HEK293 (cell line): Measurements from ENCODE around the gene MARCHF10.

ENCODE experiments used
- CTCF ChIA-PET: fragments of 350-600 bp; formaldehyde crosslinking; extraction: SDS; loops from one replicate; lab custom pipeline; 2021; ENCODE audit warnings: antibody characterized with exemption; lab: Yijun Ruan, JAX
- POLR2A ChIA-PET: fragments of 300-600 bp; formaldehyde crosslinking; extraction: SDS; loops from one replicate; lab custom pipeline; 2020; ENCODE audit warnings: antibody characterized with exemption, inconsistent platforms; lab: Yijun Ruan, JAX
- H3K27ac ChIP-seq: fragments of 200-500 bp; sonication (Bioruptor generic); 2 replicates; pipeline ENCODE4 v1.5.1; 2014; ENCODE audit warnings: low read depth, low read length, control low read depth, inconsistent platforms; ENCODE audit errors: extremely low read depth
- H3K36me3 ChIP-seq, 2 experiments: fragments of 200-500 bp in 1 of 2; sonication (Bioruptor generic) in 1 of 2; 1 replicate in 1 of 2; 2 replicates in 1 of 2; pipeline ENCODE4 v1.5.1; 2014 to 2017; ENCODE audit warnings: inconsistent platforms in 2 of 2, low read length in 2 of 2; ENCODE audit not compliant: control insufficient read depth in 2 of 2, insufficient read depth in 1 of 2
- H3K4me1 ChIP-seq: fragments of 200-500 bp; sonication (Bioruptor generic); 2 replicates; pipeline ENCODE4 v1.5.1; 2014; ENCODE audit warnings: mild to moderate bottlenecking, low read length, inconsistent platforms; ENCODE audit not compliant: control insufficient read depth, insufficient read depth
- H3K4me3 ChIP-seq: 2 replicates; pipeline ENCODE4 v1.5.1; 2011; ENCODE audit warnings: low read depth, mild to moderate bottlenecking, control low read depth, low read length, moderate library complexity
- H3K9me3 ChIP-seq: fragments of 200-500 bp; sonication (Bioruptor generic); 2 replicates; pipeline ENCODE4 v1.5.1; 2014; ENCODE audit warnings: low read depth, low read length, inconsistent platforms; ENCODE audit not compliant: control insufficient read depth, insufficient read depth
- ATF2 ChIP-seq: fragments of 450-650 bp; formaldehyde crosslinking; IDR thresholded peaks from 2 replicates; pipeline ENCODE4 v1.5.1; 2016; ENCODE audit warnings: missing biosample characterization, missing genetic modification characterization, low read depth
- FEZF1 ChIP-seq: fragments of 450-650 bp; formaldehyde crosslinking; IDR thresholded peaks from 2 replicates; pipeline ENCODE4 v1.5.1; 2016; ENCODE audit warnings: missing biosample characterization, missing genetic modification characterization
- GLIS1 ChIP-seq: fragments of 450-650 bp; formaldehyde crosslinking; IDR thresholded peaks from 2 replicates; pipeline ENCODE4 v1.5.1; 2016; ENCODE audit warnings: missing biosample characterization, missing genetic modification characterization
- IKZF3 ChIP-seq: fragments of 450-650 bp; IDR thresholded peaks from 2 replicates; pipeline ENCODE4 v1.5.0; 2018; ENCODE audit warnings: missing biosample characterization, mild to moderate bottlenecking, missing genetic modification characterization, moderate library complexity
- KLF1 ChIP-seq: fragments of 450-650 bp; formaldehyde crosslinking; IDR thresholded peaks from 2 replicates; pipeline ENCODE4 v1.5.1; 2016; ENCODE audit warnings: missing biosample characterization, missing genetic modification characterization
- OSR2 ChIP-seq: fragments of 450-650 bp; formaldehyde crosslinking; IDR thresholded peaks from 2 replicates; pipeline ENCODE4 v1.5.1; 2016; ENCODE audit warnings: missing biosample characterization, missing genetic modification characterization
- PBX3 ChIP-seq: sonication (generic); formaldehyde crosslinking; IDR thresholded peaks from 2 replicates; pipeline ENCODE4 v1.8.1; 2022; ENCODE audit warnings: mild to moderate bottlenecking, moderate library complexity, missing genetic modification reagents
- SCRT1 ChIP-seq: fragments of 450-650 bp; formaldehyde crosslinking; IDR thresholded peaks from 2 replicates; pipeline ENCODE4 v1.5.1; 2016; ENCODE audit warnings: missing biosample characterization, missing genetic modification characterization, borderline replicate concordance
- SCRT2 ChIP-seq: fragments of 450-650 bp; formaldehyde crosslinking; IDR thresholded peaks from 2 replicates; pipeline ENCODE4 v1.5.1; 2016; ENCODE audit warnings: missing biosample characterization, missing genetic modification characterization
- SP7 ChIP-seq: fragments of 450-650 bp; formaldehyde crosslinking; IDR thresholded peaks from 2 replicates; pipeline ENCODE4 v1.5.1; 2016; ENCODE audit warnings: missing biosample characterization, missing genetic modification characterization
- WT1 ChIP-seq: fragments of 450-650 bp; formaldehyde crosslinking; IDR thresholded peaks from 2 replicates; pipeline ENCODE4 v1.5.1; 2016; ENCODE audit warnings: missing biosample characterization, missing genetic modification characterization
- ZIC2 ChIP-seq: fragments of 450-650 bp; formaldehyde crosslinking; IDR thresholded peaks from 2 replicates; pipeline ENCODE4 v1.5.1; 2016; ENCODE audit warnings: missing biosample characterization, missing genetic modification characterization
- ZNF146 ChIP-seq: fragments of 450-650 bp; formaldehyde crosslinking; IDR thresholded peaks from 2 replicates; pipeline ENCODE4 v1.5.1; 2016; ENCODE audit warnings: missing biosample characterization, missing genetic modification characterization
- ZNF175 ChIP-seq: fragments of 450-650 bp; formaldehyde crosslinking; IDR thresholded peaks from 2 replicates; pipeline ENCODE4 v1.5.1; 2016; ENCODE audit warnings: missing biosample characterization, missing genetic modification characterization
- ZNF239 ChIP-seq: fragments of 450-650 bp; formaldehyde crosslinking; IDR thresholded peaks from 2 replicates; pipeline ENCODE4 v1.5.1; 2016; ENCODE audit warnings: missing biosample characterization, missing genetic modification characterization
- ZNF274 ChIP-seq, 2 experiments: fragments of 200-500 bp in 1 of 2; fragments of 450-650 bp in 1 of 2; sonication (Bioruptor generic) in 1 of 2; formaldehyde crosslinking in 1 of 2; IDR thresholded peaks; 2 replicates each; pipeline versions ENCODE4 v1.5.1 to v1.6.1; 2014 to 2016; ENCODE audit warnings: borderline replicate concordance in 1 of 2, inconsistent platforms in 1 of 2, low read length in 1 of 2, missing biosample characterization in 1 of 2, missing genetic modification characterization in 1 of 2
- ZNF292 ChIP-seq: fragments of 450-650 bp; formaldehyde crosslinking; IDR thresholded peaks from 2 replicates; pipeline ENCODE4 v1.5.1; 2016; ENCODE audit warnings: low read depth, missing biosample characterization, missing genetic modification characterization, borderline replicate concordance
- ZNF416 ChIP-seq: fragments of 450-650 bp; formaldehyde crosslinking; IDR thresholded peaks from 2 replicates; pipeline ENCODE4 v1.5.1; 2016; ENCODE audit warnings: missing biosample characterization, missing genetic modification characterization
- ZNF423 ChIP-seq: fragments of 450-650 bp; formaldehyde crosslinking; IDR thresholded peaks from 2 replicates; pipeline ENCODE4 v1.5.1; 2016; ENCODE audit warnings: missing biosample characterization, missing genetic modification characterization
- ZNF580 ChIP-seq: fragments of 450-650 bp; formaldehyde crosslinking; IDR thresholded peaks from 2 replicates; pipeline ENCODE4 v1.5.1; 2016; ENCODE audit warnings: missing biosample characterization, missing genetic modification characterization
- ZNF629 ChIP-seq: fragments of 450-650 bp; formaldehyde crosslinking; IDR thresholded peaks from 2 replicates; pipeline ENCODE4 v1.5.1; 2017; ENCODE audit warnings: missing biosample characterization, missing genetic modification characterization
- ZNF830 ChIP-seq: fragments of 450-650 bp; IDR thresholded peaks from 2 replicates; pipeline ENCODE4 v1.5.0; 2018; ENCODE audit warnings: missing biosample characterization, missing genetic modification characterization, low read depth, mild to moderate bottlenecking, moderate library complexity
- ZNF837 ChIP-seq: fragments of 450-650 bp; formaldehyde crosslinking; IDR thresholded peaks from 2 replicates; pipeline ENCODE4 v1.5.1; 2016; ENCODE audit warnings: missing biosample characterization, missing genetic modification characterization
- ZSCAN4 ChIP-seq: fragments of 450-650 bp; formaldehyde crosslinking; IDR thresholded peaks from 2 replicates; pipeline ENCODE4 v1.5.1; 2017; ENCODE audit warnings: missing biosample characterization, missing genetic modification characterization
- TF ChIP-seq, protein P1 (sequence below): fragments of 450-650 bp; IDR thresholded peaks from 2 replicates; pipeline ENCODE4 v1.5.1; 2018; ENCODE audit warnings: missing biosample characterization, mild to moderate bottlenecking, missing genetic modification characterization
- TF ChIP-seq, protein P2 (sequence below): fragments of 450-650 bp; formaldehyde crosslinking; IDR thresholded peaks from 2 replicates; pipeline ENCODE4 v1.5.1; 2016; ENCODE audit warnings: missing biosample characterization, missing genetic modification characterization

MARCHF10 gene

DNA sequence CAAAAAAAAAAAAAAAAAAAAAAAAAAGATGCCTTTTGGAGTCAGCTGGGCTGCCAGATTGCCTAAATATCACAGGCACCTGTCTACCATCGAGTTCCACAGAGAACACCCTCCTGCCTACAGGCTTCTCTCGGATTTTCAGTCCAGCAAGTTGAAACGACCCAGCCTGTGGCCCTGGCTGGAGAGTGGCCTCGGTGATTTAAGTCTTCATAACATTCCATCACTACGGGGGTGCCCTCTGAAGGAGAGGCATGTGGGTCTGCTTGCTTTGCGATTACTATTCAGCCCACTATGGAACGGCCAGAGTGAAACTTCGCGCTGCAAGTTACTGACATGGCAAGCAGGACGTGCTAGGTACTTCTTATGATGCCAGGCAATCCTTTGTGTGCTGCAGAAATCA, 42.8 kb downstream of the MARCHF10 start (continued):
- TF ChIP-seq ZNF239 (no peak), ZNF837 (tag by site-specific recombination) (no peak), ZNF146 (tag by site-specific recombination) (no peak), SCRT1 (tag by site-specific recombination) (no peak), PBX3 (CRISPR knock-in tag) (no peak), ZNF580 (tag by site-specific recombination) (no peak), ZNF175 (tag by site-specific recombination) (no peak)

DNA sequence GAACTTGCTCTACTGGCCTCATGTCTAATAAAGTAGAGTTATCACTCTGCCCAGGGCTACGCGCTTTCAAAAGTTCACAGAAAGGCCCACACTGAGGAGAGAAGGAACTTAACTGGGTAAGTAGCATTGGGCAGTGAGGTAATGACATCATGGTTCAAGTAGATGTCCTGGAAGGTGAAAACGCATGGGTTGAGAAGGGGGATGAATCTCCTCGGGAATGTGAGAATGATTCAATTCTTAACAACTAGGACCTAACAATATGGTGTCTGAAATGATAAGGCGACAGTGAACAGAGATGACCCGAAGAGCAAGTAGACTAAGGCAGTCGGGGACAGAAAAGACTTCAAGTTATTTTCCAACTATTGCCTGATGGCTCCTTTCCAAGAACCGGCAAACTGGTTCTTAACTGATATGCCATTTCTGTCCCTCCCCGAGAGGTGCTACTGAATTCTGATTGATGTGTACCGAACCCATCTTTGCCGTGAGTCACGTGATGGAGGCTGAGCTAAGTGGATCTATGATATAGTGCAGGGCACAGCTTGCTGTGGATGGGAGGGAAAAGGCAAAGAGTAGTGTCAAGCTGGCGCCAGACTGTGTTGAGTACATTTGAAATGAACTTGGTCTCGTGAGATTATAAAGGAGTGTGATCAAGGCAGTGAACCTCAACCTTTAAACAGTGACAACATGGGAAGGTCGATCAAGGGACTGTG, 44.1 kb downstream of the MARCHF10 start:
- H3K4me1 ChIP-seq = peaks cover 10% of the 10 kb centered on the region
- TF ChIP-seq ZNF292 (tag by site-specific recombination) (no peak), ATF2 (peak; percentile 71), ZNF274 (IDR thresholded peaks at IDR 0.05; ENCODE audit: low read length) (no peak), ZNF274 (tag by site-specific recombination; IDR thresholded peaks at IDR 0.05; ENCODE audit: borderline replicate concordance) (no peak), ZNF629 (tag by site-specific recombination) (0 out of 2 replicates have a peak, but pooled peaks have one; percentile 9)
- CTCF ChIA-PET = no interaction called here
- H3K4me3 ChIP-seq = no peak overlapping the region
- H3K27ac ChIP-seq = no peak overlapping the region
- POLR2A ChIA-PET = no interaction called here
- no peaks in the 10 kb centered on the region for H3K36me3 ChIP-seq
- H3K9me3 ChIP-seq = no peaks in the 10 kb centered on the region

DNA sequence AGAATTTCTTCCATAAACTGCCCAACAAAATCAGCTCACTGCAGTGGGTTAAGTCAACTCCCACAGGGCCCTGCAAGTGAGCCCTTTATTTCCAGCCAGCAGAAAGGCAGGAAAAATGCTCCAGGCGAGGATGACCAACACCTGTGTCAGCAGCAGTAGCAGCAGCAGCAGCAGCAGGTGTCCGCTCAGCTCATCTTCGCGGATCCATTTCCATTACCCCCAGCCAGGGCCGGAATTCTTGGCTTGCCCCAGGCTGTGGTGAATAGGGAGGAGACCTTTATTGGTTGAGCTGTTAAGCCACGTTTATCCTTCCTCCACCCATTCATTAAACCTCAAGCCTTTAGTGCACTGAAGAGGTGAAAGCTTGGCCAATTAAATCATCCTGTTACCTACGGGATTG, 46.2 kb downstream of the MARCHF10 start:
- no peak overlapping the region for H3K4me3 ChIP-seq
- H3K4me1 ChIP-seq = peaks cover 13% of the 10 kb centered on the region
- no peaks in the 10 kb centered on the region for H3K36me3 ChIP-seq
- H3K27ac ChIP-seq = no peak overlapping the region
- POLR2A ChIA-PET = interaction anchor here (0.5 to 0.6 kb wide), 2 partner anchors 17 to 798 kb away, joined by 3 to 5 read pairs; no protein-coding TSS in a partner anchor
- CTCF ChIA-PET = no interaction called here
- H3K9me3 ChIP-seq = no peaks in the 10 kb centered on the region
- TF ChIP-seq FEZF1 (tag by site-specific recombination) = peak; percentile 51; the same call in 1 of the 2 replicates
- TF ChIP-seq ZNF830 = no peak
- TF ChIP-seq, protein P1, sequence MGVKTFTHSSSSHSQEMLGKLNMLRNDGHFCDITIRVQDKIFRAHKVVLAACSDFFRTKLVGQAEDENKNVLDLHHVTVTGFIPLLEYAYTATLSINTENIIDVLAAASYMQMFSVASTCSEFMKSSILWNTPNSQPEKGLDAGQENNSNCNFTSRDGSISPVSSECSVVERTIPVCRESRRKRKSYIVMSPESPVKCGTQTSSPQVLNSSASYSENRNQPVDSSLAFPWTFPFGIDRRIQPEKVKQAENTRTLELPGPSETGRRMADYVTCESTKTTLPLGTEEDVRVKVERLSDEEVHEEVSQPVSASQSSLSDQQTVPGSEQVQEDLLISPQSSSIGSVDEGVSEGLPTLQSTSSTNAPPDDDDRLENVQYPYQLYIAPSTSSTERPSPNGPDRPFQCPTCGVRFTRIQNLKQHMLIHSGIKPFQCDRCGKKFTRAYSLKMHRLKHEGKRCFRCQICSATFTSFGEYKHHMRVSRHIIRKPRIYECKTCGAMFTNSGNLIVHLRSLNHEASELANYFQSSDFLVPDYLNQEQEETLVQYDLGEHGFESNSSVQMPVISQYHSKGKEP (tag by site-specific recombination) = peak; percentile 82
- peak; percentile 81 for TF ChIP-seq SP7 (tag by site-specific recombination)
- 0 out of 2 replicates have a peak, but pooled peaks have one; percentile 37 for TF ChIP-seq IKZF3 (tag by site-specific recombination)
- TF ChIP-seq SCRT2 (tag by site-specific recombination) = peak; percentile 92
- TF ChIP-seq OSR2 (tag by site-specific recombination) = peak; percentile 96
- no peak for TF ChIP-seq ZNF580 (tag by site-specific recombination)
- TF ChIP-seq WT1 = peak; percentile 97
- TF ChIP-seq ZNF416 (tag by site-specific recombination) = no peak
- no peak for TF ChIP-seq ZSCAN4 (tag by site-specific recombination)
- peak; percentile 89 for TF ChIP-seq KLF1 (tag by site-specific recombination)
- TF ChIP-seq ZNF423 (tag by site-specific recombination) = no peak
- peak; percentile 95 for TF ChIP-seq GLIS1 (tag by site-specific recombination)
- peak; percentile 98 for TF ChIP-seq ZIC2 (tag by site-specific recombination)
- TF ChIP-seq, protein P2, sequence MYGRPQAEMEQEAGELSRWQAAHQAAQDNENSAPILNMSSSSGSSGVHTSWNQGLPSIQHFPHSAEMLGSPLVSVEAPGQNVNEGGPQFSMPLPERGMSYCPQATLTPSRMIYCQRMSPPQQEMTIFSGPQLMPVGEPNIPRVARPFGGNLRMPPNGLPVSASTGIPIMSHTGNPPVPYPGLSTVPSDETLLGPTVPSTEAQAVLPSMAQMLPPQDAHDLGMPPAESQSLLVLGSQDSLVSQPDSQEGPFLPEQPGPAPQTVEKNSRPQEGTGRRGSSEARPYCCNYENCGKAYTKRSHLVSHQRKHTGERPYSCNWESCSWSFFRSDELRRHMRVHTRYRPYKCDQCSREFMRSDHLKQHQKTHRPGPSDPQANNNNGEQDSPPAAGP (tag by site-specific recombination) = peak; percentile 79
